Right cardiac atrium (tissue), 5 donors: ENCODE results near the gene SORCS2. TPM values are rescaled to one million over a fixed set of nuclear protein-coding genes. Genes with fewer than 3 reads are reported as not detected.

Source experiments
- ATAC-seq, 2 donors: fragments of 200-7000 bp; cut with Tn5 transposase; one replicate each; pipeline versions ENCODE4 v1.8.0 to v1.9.1; 2020; ENCODE audit warnings: moderate library complexity in 2 of 2, mild to moderate bottlenecking in 1 of 2
- DNase-seq, 3 donors: peaks; one replicate each; pipeline ENCODE4 v3.0.0-alpha.2; 2020
- H3K27ac ChIP-seq: one replicate; pipeline ENCODE4 v1.5.1; 2013; ENCODE audit warnings: mild to moderate bottlenecking, low read length, control low read depth, moderate library complexity
- H3K27me3 ChIP-seq: one replicate; pipeline ENCODE4 v1.6.1; 2013; ENCODE audit not compliant: control insufficient read depth, insufficient read depth
- H3K4me1 ChIP-seq: one replicate; pipeline ENCODE4 v1.6.1; 2013; ENCODE audit warnings: low read length; ENCODE audit not compliant: control insufficient read depth, insufficient read depth
- H3K4me3 ChIP-seq: one replicate; pipeline ENCODE4 v1.5.1; 2013; ENCODE audit warnings: low read length, control low read depth
- H3K9me3 ChIP-seq: one replicate; pipeline ENCODE4 v1.6.1; 2013; ENCODE audit warnings: low read length; ENCODE audit not compliant: control insufficient read depth
- WGBS: extraction: QIAGEN DNeasy Blood & Tissue Kit; methylation state at CpG from one replicate; pipeline ENCODE4 v1.1.7; 2013; 5-methylcytosine and 5-hydroxymethylcytosine counted together
- intact Hi-C, 4 donors: fragments of 100-400 bp; cut with DNase I; formaldehyde crosslinking; loops; one replicate each; pipeline versions ENCODE4 v1.11.0 to v1.14.0; 2022 to 2023
- polyA plus RNA-seq: library from polyadenylated mRNA; stranded (reverse); fragments of 200-250 nt; gene quantifications from one replicate; pipeline ENCODE4 v1.2.3, GENCODE V29; 2013
- total RNA-seq, 4 donors: library from RNA; stranded (reverse); fragmentation: NEBNext Ultra II Directional; extraction: Animal tissue kit (Norgen Biotek cat#: 25700); gene quantifications; one replicate each; pipeline ENCODE4 v1.2.1, GENCODE V29; 2021
- donor health status: healthy with polysubstance abuse.
- donor health status: DM: no; HTN: yes; CAD: no.
- donor health status: DM: no; HTN: no; CAD: no.
- donor health status: DM: no; HTN: yes; CAD: no; lungs with severe emphysema.
- donor health status: DM: yes; HTN: yes; CAD: no.

The SORCS2 gene
- total and polyA plus RNA-seq, 5 donors: 2.1 to 7.3 (median 2.7) TPM

- H3K4me1 ChIP-seq: no peaks in the 10 kb centered on the region
- ATAC-seq: no peak
- no peak overlapping the region for H3K4me3 ChIP-seq
- H3K27me3 ChIP-seq: no peaks in the 10 kb centered on the region
- 63% methylated on average over 5 of the region's 5 CpGs for WGBS
- DNase-seq: no peak
- H3K9me3 ChIP-seq: peaks cover 2% of the 10 kb centered on the region
- intact Hi-C loops: no loop called here
- no peak overlapping the region for H3K27ac ChIP-seq
Measured at GRCh38 chr4:7683126-7683703, 490.9 kb downstream of the SORCS2 start.

GRCh38 chr4:7684294-7684693 lies 492.0 kb downstream of the SORCS2 start:
- H3K27me3 ChIP-seq: no peaks in the 10 kb centered on the region
- no peak for DNase-seq
- H3K9me3 ChIP-seq: peaks cover 2% of the 10 kb centered on the region
- H3K4me3 ChIP-seq: no peak overlapping the region
- intact Hi-C loops: no loop called here
- no peak overlapping the region for H3K27ac ChIP-seq
- no peaks in the 10 kb centered on the region for H3K4me1 ChIP-seq
- WGBS: 86% methylated on average over 3 of the region's 3 CpGs
- ATAC-seq: no peak

- intact Hi-C loops: no loop called here
- WGBS: 85% methylated on average over 19 of the region's 19 CpGs
- H3K9me3 ChIP-seq: peaks cover 2% of the 10 kb centered on the region
- no peaks in the 10 kb centered on the region for H3K4me1 ChIP-seq
- no peak overlapping the region for H3K27ac ChIP-seq
- ATAC-seq (no peak), DNase-seq (peak in 1 of 3 donors; percentile 32)
- no peak overlapping the region for H3K4me3 ChIP-seq
- H3K27me3 ChIP-seq: no peaks in the 10 kb centered on the region
Measured at GRCh38 chr4:7686070-7686870, 493.9 kb downstream of the SORCS2 start.

GRCh38 chr4:7687006-7687405 lies 494.7 kb downstream of the SORCS2 start:
- no peaks in the 10 kb centered on the region for H3K27me3 ChIP-seq
- peaks cover 2% of the 10 kb centered on the region for H3K9me3 ChIP-seq
- H3K27ac ChIP-seq: no peak overlapping the region
- H3K4me1 ChIP-seq: no peaks in the 10 kb centered on the region
- 89% methylated on average over 9 of the region's 9 CpGs for WGBS
- ATAC-seq (no peak), DNase-seq (no peak)
- intact Hi-C loops: no loop called here
- no peak overlapping the region for H3K4me3 ChIP-seq

GRCh38 chr4:7687796-7688195 lies 495.5 kb downstream of the SORCS2 start:
- H3K4me1 ChIP-seq: no peaks in the 10 kb centered on the region
- no peak overlapping the region for H3K27ac ChIP-seq
- DNase-seq (no peak), ATAC-seq (no peak)
- intact Hi-C loops: no loop called here
- H3K27me3 ChIP-seq: no peaks in the 10 kb centered on the region
- H3K4me3 ChIP-seq: no peak overlapping the region
- 87% methylated on average over 9 of the region's 9 CpGs for WGBS
- H3K9me3 ChIP-seq: no peaks in the 10 kb centered on the region

- no peaks in the 10 kb centered on the region for H3K4me1 ChIP-seq
- DNase-seq (no peak), ATAC-seq (no peak)
- WGBS: 78% methylated on average over 6 of the region's 6 CpGs
- H3K27me3 ChIP-seq: no peaks in the 10 kb centered on the region
- H3K27ac ChIP-seq: no peak overlapping the region
- no peaks in the 10 kb centered on the region for H3K9me3 ChIP-seq
- intact Hi-C loops: no loop called here
- H3K4me3 ChIP-seq: no peak overlapping the region
Measured at GRCh38 chr4:7689773-7690693, 497.7 kb downstream of the SORCS2 start.

GRCh38 chr4:7691061-7691460 lies 498.7 kb downstream of the SORCS2 start:
- H3K27me3 ChIP-seq: no peaks in the 10 kb centered on the region
- DNase-seq (peak in 2 of 3 donors; percentile 2 to 28), ATAC-seq (no peak)
- H3K4me3 ChIP-seq: no peak overlapping the region
- H3K9me3 ChIP-seq: no peaks in the 10 kb centered on the region
- H3K27ac ChIP-seq: no peak overlapping the region
- 90% methylated on average over 6 of the region's 6 CpGs for WGBS
- intact Hi-C loops: no loop called here
- no peaks in the 10 kb centered on the region for H3K4me1 ChIP-seq

- intact Hi-C loops: no loop called here
- peak in 1 of 3 donors; percentile 60 for DNase-seq
- Histone ChIP-seq H3K9me3 (no peaks in the 10 kb centered on the region), H3K27me3 (no peaks in the 10 kb centered on the region), H3K4me1 (no peaks in the 10 kb centered on the region), H3K4me3 (no peak overlapping the region), H3K27ac (no peak overlapping the region)
- 43% methylated on average over 8 of the region's 8 CpGs for WGBS
- no peak for ATAC-seq
Measured at GRCh38 chr4:7691982-7692381, 499.6 kb downstream of the SORCS2 start.

GRCh38 chr4:7692451-7693236 lies 500.3 kb downstream of the SORCS2 start:
- no peaks in the 10 kb centered on the region for H3K9me3 ChIP-seq
- WGBS: 90% methylated on average over 18 of the region's 18 CpGs
- DNase-seq: no peak
- H3K27me3 ChIP-seq: no peaks in the 10 kb centered on the region
- H3K27ac ChIP-seq: no peak overlapping the region
- no peaks in the 10 kb centered on the region for H3K4me1 ChIP-seq
- H3K4me3 ChIP-seq: no peak overlapping the region
- ATAC-seq: peak in 1 of 2 donors; percentile 27
- intact Hi-C loops: no loop called here

GRCh38 chr4:7693237-7693608 lies 500.9 kb downstream of the SORCS2 start:
- Histone ChIP-seq H3K27me3 (no peaks in the 10 kb centered on the region), H3K27ac (no peak overlapping the region), H3K4me3 (no peak overlapping the region), H3K4me1 (no peaks in the 10 kb centered on the region), H3K9me3 (no peaks in the 10 kb centered on the region)
- intact Hi-C loops: no loop called here
- 79% methylated on average over 6 of the region's 6 CpGs for WGBS
- ATAC-seq (no peak), DNase-seq (peak in 1 of 3 donors; percentile 19)
